Stomach (tissue), 4 donors: Measurements from ENCODE around the gene DGKA.
A peak's percentile ranks its signal among the peaks of the same experiment; 100 is the strongest.

Experiments used
- CTCF ChIP-seq, 7 experiments: fragments of 450-650 bp in 4 of 7; fragments of 200-600 bp in 3 of 7; sonication (generic) in 3 of 7; IDR thresholded peaks; one replicate each; pipeline ENCODE4 v1.5.1; 2016 to 2019; ENCODE audit warnings: antibody characterized with exemption in 7 of 7, control low read depth in 2 of 7, mild to moderate bottlenecking in 1 of 7
- EP300 ChIP-seq: sonication (generic); formaldehyde crosslinking; IDR thresholded peaks from one replicate; pipeline ENCODE4 v1.6.1; 2017; ENCODE audit warnings: antibody characterized with exemption
- POLR2A ChIP-seq, 4 donors: fragments of 450-650 bp; IDR thresholded peaks; one replicate each; pipeline ENCODE4 v1.6.1; 2016; ENCODE audit warnings: antibody characterized with exemption in 4 of 4, control low read depth in 2 of 4, mild to moderate bottlenecking in 1 of 4, moderate library complexity in 1 of 4

GRCh38 chr12:55972911-55973598 lies 42.1 kb downstream of the DGKA start:
- TF ChIP-seq POLR2A (IDR thresholded peaks at IDR 0.05) (peak in 2 of 4 donors; percentile 39 to 69), CTCF (IDR thresholded peaks at IDR 0.05) (no peak), EP300 (no peak)
